Karpas-422 (cell line): ENCODE data around the gene CCDC138. TPM values are rescaled to one million over a fixed set of nuclear protein-coding genes. Genes with fewer than 3 reads are reported as not detected.

ENCODE experiments used
- DNase-seq: peaks from one replicate; pipeline ENCODE4 v3.0.0-alpha.2; 2015
- H2AFZ ChIP-seq: fragments of 200-600 bp; sonication (generic); 2 replicates; pipeline ENCODE4 v1.6.1; 2014; ENCODE audit warnings: antibody characterized with exemption, low read length, mixed read lengths
- H3K27ac ChIP-seq: fragments of 200-600 bp; sonication (generic); 2 replicates; pipeline ENCODE4 v1.5.1; 2014; ENCODE audit warnings: mild to moderate bottlenecking, low read length, moderate library complexity
- H3K27me3 ChIP-seq: fragments of 200-600 bp; sonication (generic); 2 replicates; pipeline ENCODE4 v1.6.1; 2014; ENCODE audit warnings: low read length, mixed read lengths
- H3K36me3 ChIP-seq: fragments of 200-600 bp; sonication (generic); 2 replicates; pipeline ENCODE4 v1.6.1; 2014; ENCODE audit warnings: low read length, mixed read lengths; ENCODE audit not compliant: insufficient read depth
- H3K4me1 ChIP-seq: fragments of 200-600 bp; sonication (generic); 2 replicates; pipeline ENCODE4 v1.6.1; 2014; ENCODE audit warnings: mild to moderate bottlenecking, low read length, mixed read lengths
- H3K4me2 ChIP-seq: fragments of 200-600 bp; sonication (generic); 2 replicates; pipeline ENCODE4 v1.6.1; 2014; ENCODE audit warnings: low read length, low read depth, mild to moderate bottlenecking; ENCODE audit not compliant: poor library complexity, severe bottlenecking
- H3K4me3 ChIP-seq: fragments of 200-600 bp; sonication (generic); 2 replicates; pipeline ENCODE4 v1.5.1; 2014; ENCODE audit warnings: mild to moderate bottlenecking, antibody characterized with exemption, low read length, mixed read lengths
- H3K79me2 ChIP-seq: fragments of 200-600 bp; sonication (generic); 2 replicates; pipeline ENCODE4 v1.6.1; 2014; ENCODE audit warnings: mild to moderate bottlenecking, low read length, mixed read lengths
- H3K9ac ChIP-seq: fragments of 200-600 bp; sonication (generic); 2 replicates; pipeline ENCODE4 v1.6.0; 2014; ENCODE audit warnings: low read length
- H3K9me2 ChIP-seq: fragments of 200-600 bp; sonication (generic), shearing (Covaris generic); replicated peaks from 2 replicates; pipeline ENCODE4 v1.6.0; 2014; ENCODE audit warnings: mild to moderate bottlenecking, low read length, moderate library complexity; ENCODE audit not compliant: insufficient read depth
- H3K9me3 ChIP-seq: fragments of 300-700, 200-600 bp; sonication (generic); 2 replicates; pipeline ENCODE4 v1.6.1; 2014; ENCODE audit warnings: low read length, mixed read lengths
- H4K20me1 ChIP-seq: fragments of 200-600 bp; sonication (generic); 2 replicates; pipeline ENCODE4 v1.6.1; 2014; ENCODE audit warnings: mild to moderate bottlenecking, antibody characterized with exemption, low read length, low read depth; ENCODE audit not compliant: insufficient read depth
- total RNA-seq: library from RNA; depleted of rRNA; stranded (reverse); fragments of >200 nt; shearing (Covaris generic); gene quantifications from 2 replicates; pipeline ENCODE4 v1.2.3, GENCODE V29; 2014; ENCODE audit warnings: low replicate concordance

The CCDC138 gene
- total RNA-seq, 1 experiment from 2014 or later, result 15.3 TPM

- no peak for DNase-seq
- H3K9me3 ChIP-seq, result no peaks in the 10 kb centered on the region
- no peak overlapping the region for H3K9ac ChIP-seq
- H3K79me2 ChIP-seq, result no peaks in the 10 kb centered on the region
- no peak overlapping the region for H2AFZ ChIP-seq
- no peaks in the 10 kb centered on the region for H3K9me2 ChIP-seq
- H3K4me3 ChIP-seq, result no peak overlapping the region
- H3K27me3 ChIP-seq, result no peaks in the 10 kb centered on the region
- peaks cover 15% of the 10 kb centered on the region for H3K4me1 ChIP-seq
- no peak overlapping the region for H3K4me2 ChIP-seq
- H3K36me3 ChIP-seq, result no peaks in the 10 kb centered on the region
- no peak overlapping the region for H3K27ac ChIP-seq
- H4K20me1 ChIP-seq, result no peaks in the 10 kb centered on the region
Measured at GRCh38 chr2:108910541-108911396, 124.2 kb downstream of the CCDC138 start.

- no peaks in the 10 kb centered on the region for H3K27me3 ChIP-seq
- no peaks in the 10 kb centered on the region for H4K20me1 ChIP-seq
- no peak for DNase-seq
- H3K79me2 ChIP-seq, result no peaks in the 10 kb centered on the region
- H3K4me2 ChIP-seq, result no peak overlapping the region
- no peaks in the 10 kb centered on the region for H3K9me2 ChIP-seq
- no peak overlapping the region for H3K9ac ChIP-seq
- no peak overlapping the region for H2AFZ ChIP-seq
- no peak overlapping the region for H3K4me3 ChIP-seq
- no peaks in the 10 kb centered on the region for H3K36me3 ChIP-seq
- H3K27ac ChIP-seq, result no peak overlapping the region
- H3K4me1 ChIP-seq, result peaks cover 15% of the 10 kb centered on the region
- no peaks in the 10 kb centered on the region for H3K9me3 ChIP-seq
Measured at GRCh38 chr2:108911401-108911800, 124.8 kb downstream of the CCDC138 start.

GRCh38 chr2:108911807-108912628 is 125.4 kb downstream of the CCDC138 start:
- Histone ChIP-seq H3K36me3 (no peaks in the 10 kb centered on the region), H3K9me3 (no peaks in the 10 kb centered on the region), H3K4me3 (no peak overlapping the region), H2AFZ (no peak overlapping the region), H3K79me2 (no peaks in the 10 kb centered on the region), H3K9ac (no peak overlapping the region), H3K4me2 (no peak overlapping the region), H3K9me2 (no peaks in the 10 kb centered on the region), H3K27me3 (no peaks in the 10 kb centered on the region), H4K20me1 (no peaks in the 10 kb centered on the region), H3K4me1 (peaks cover 15% of the 10 kb centered on the region), H3K27ac (no peak overlapping the region)
- DNase-seq, result no peak

GRCh38 chr2:108912629-108912902 is 126.0 kb downstream of the CCDC138 start:
- Histone ChIP-seq H3K36me3 (no peaks in the 10 kb centered on the region), H3K79me2 (no peaks in the 10 kb centered on the region), H3K9me2 (no peaks in the 10 kb centered on the region), H3K4me1 (peaks cover 15% of the 10 kb centered on the region), H3K4me2 (no peak overlapping the region), H2AFZ (no peak overlapping the region), H3K9ac (no peak overlapping the region), H3K27ac (no peak overlapping the region), H3K4me3 (no peak overlapping the region), H4K20me1 (no peaks in the 10 kb centered on the region), H3K9me3 (no peaks in the 10 kb centered on the region), H3K27me3 (no peaks in the 10 kb centered on the region)
- DNase-seq, result no peak

GRCh38 chr2:108916122-108916795 is 129.7 kb downstream of the CCDC138 start:
- no peak overlapping the region for H2AFZ ChIP-seq
- H3K9me3 ChIP-seq, result no peaks in the 10 kb centered on the region
- peaks cover 9% of the 10 kb centered on the region for H3K4me1 ChIP-seq
- H3K4me3 ChIP-seq, result no peak overlapping the region
- H3K9ac ChIP-seq, result no peak overlapping the region
- H3K79me2 ChIP-seq, result no peaks in the 10 kb centered on the region
- no peaks in the 10 kb centered on the region for H3K36me3 ChIP-seq
- H3K27me3 ChIP-seq, result no peaks in the 10 kb centered on the region
- H3K9me2 ChIP-seq, result no peaks in the 10 kb centered on the region
- no peaks in the 10 kb centered on the region for H4K20me1 ChIP-seq
- H3K4me2 ChIP-seq, result no peak overlapping the region
- DNase-seq, result no peak
- H3K27ac ChIP-seq, result no peak overlapping the region

- Histone ChIP-seq H3K9me3 (no peaks in the 10 kb centered on the region), H3K27ac (no peak overlapping the region), H3K9ac (no peak overlapping the region), H3K79me2 (no peaks in the 10 kb centered on the region), H2AFZ (no peak overlapping the region), H3K9me2 (no peaks in the 10 kb centered on the region), H3K4me2 (no peak overlapping the region), H3K4me1 (peaks cover 9% of the 10 kb centered on the region), H3K36me3 (no peaks in the 10 kb centered on the region), H3K4me3 (no peak overlapping the region), H4K20me1 (no peaks in the 10 kb centered on the region), H3K27me3 (no peaks in the 10 kb centered on the region)
- DNase-seq, result no peak
Measured at GRCh38 chr2:108916796-108917421, 130.3 kb downstream of the CCDC138 start.

GRCh38 chr2:108917526-108917925 is 131.0 kb downstream of the CCDC138 start:
- no peaks in the 10 kb centered on the region for H3K27me3 ChIP-seq
- no peak for DNase-seq
- no peak overlapping the region for H3K4me2 ChIP-seq

More at GRCh38 chr2:108917526-108917925, 131.0 kb downstream of the CCDC138 start:
- no peak overlapping the region for H3K27ac ChIP-seq
- no peaks in the 10 kb centered on the region for H3K79me2 ChIP-seq
- no peak overlapping the region for H2AFZ ChIP-seq
- H3K9me3 ChIP-seq, result no peaks in the 10 kb centered on the region
- no peaks in the 10 kb centered on the region for H3K36me3 ChIP-seq
- H3K4me1 ChIP-seq, result peaks cover 9% of the 10 kb centered on the region
- no peaks in the 10 kb centered on the region for H3K9me2 ChIP-seq
- H3K9ac ChIP-seq, result no peak overlapping the region
- H3K4me3 ChIP-seq, result no peak overlapping the region
- H4K20me1 ChIP-seq, result no peaks in the 10 kb centered on the region
